Erythroblast (primary cell): Measurements from ENCODE around the gene SSBP3.

Experiments used
- GATA1 ChIP-seq: IDR thresholded peaks from 2 replicates; pipeline ENCODE4 v1.6.1; 2011; ENCODE audit warnings: low read depth, mild to moderate bottlenecking, control low read depth, low read length, moderate library complexity
- POLR2A ChIP-seq: IDR thresholded peaks from 2 replicates; pipeline ENCODE4 v1.6.1; 2011; ENCODE audit warnings: mild to moderate bottlenecking, low read length

- TF ChIP-seq POLR2A (no peak), GATA1 (no peak)
Measured at GRCh38 chr1:54424398-54424797, 18.2 kb upstream of the SSBP3 start.
